ENCODE data around the gene RPRM.

Gene RPRM

GRCh38 chr2:153470867-153471266, 7.7 kb downstream of the RPRM start:
- no peak for DNase-seq (ENCODE audit: extremely low read depth, insufficient read length)
- no peak overlapping the region for H3K4me3 ChIP-seq (replicated peaks; ENCODE audit: low read depth, low read length)
- H3K27me3 ChIP-seq (replicated peaks; ENCODE audit: control insufficient read depth, insufficient read depth, low read length), result no peaks in the 10 kb centered on the region
- TF ChIP-seq CTCF (IDR thresholded peaks at IDR 0.05; ENCODE audit: insufficient read depth, low read length, poor library complexity, severe bottlenecking), result no peak
- no peaks in the 10 kb centered on the region for H3K36me3 ChIP-seq (ENCODE audit: control insufficient read depth, insufficient read depth, low read length)

- no peak for TF ChIP-seq CTCF (IDR thresholded peaks at IDR 0.05; ENCODE audit: insufficient read depth, low read length, poor library complexity, severe bottlenecking)
These were observed 14.2 kb downstream of the RPRM start for GRCh38 chr2:153464395-153464794.

DNA sequence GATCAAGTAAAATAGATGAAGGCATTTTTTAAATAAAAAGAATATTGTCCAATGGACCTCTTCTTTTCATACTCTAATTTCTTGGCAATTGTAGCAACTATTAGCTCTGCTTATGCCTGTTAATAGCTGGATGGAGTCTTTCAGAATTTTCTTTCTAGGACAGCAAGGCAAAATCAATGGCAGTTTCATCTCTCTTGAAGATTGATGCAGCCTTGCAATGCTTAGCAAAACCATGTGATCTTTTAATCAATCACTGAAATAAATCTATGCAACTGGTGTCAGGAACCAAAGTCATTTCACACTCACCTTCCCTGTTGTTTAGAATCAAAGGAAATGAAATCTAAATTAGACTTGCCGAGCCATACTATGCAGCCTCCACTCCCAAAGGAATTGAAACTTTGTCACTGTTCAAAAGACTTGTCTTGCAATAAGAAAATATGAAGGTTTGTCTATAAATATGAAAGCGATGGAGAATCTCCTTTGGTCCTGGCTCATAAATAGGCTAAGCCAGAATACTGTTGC, 16.2 kb downstream of the RPRM start:
- no peaks in the 10 kb centered on the region for H3K27me3 ChIP-seq (replicated peaks; ENCODE audit: control insufficient read depth, insufficient read depth, low read length)

More at GRCh38 chr2:153464395-153464794, 14.2 kb downstream of the RPRM start:
- no peaks in the 10 kb centered on the region for H3K27me3 ChIP-seq (replicated peaks; ENCODE audit: control insufficient read depth, insufficient read depth, low read length)
- DNase-seq (ENCODE audit: extremely low read depth, insufficient read length), result no peak
- no peak overlapping the region for H3K4me3 ChIP-seq (replicated peaks; ENCODE audit: low read depth, low read length)
- H3K36me3 ChIP-seq (ENCODE audit: control insufficient read depth, insufficient read depth, low read length), result no peaks in the 10 kb centered on the region

DNA sequence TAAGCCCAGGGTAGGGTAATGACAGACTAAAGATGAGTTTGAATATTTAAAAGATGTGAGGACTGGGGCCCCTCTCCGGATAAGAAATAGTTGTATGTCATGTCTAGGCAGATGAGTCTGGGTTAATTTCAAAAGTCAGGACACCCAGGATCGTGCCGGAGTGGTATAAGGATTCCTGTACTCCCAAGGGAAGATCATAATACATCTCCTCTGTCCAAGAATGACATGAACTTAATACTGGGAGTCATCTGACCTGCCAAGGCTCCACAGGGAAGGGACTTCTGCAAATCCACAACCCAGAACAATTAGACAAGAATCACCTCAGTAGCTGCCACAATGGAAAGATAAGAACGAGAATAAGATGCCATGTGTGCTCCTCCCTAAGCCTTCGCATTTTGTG, 17.1 kb downstream of the RPRM start:
- no peak for TF ChIP-seq CTCF (IDR thresholded peaks at IDR 0.05; ENCODE audit: insufficient read depth, low read length, poor library complexity, severe bottlenecking)
- no peak overlapping the region for H3K4me3 ChIP-seq (replicated peaks; ENCODE audit: low read depth, low read length)
- H3K36me3 ChIP-seq (ENCODE audit: control insufficient read depth, insufficient read depth, low read length), result no peaks in the 10 kb centered on the region
- no peak for DNase-seq (ENCODE audit: extremely low read depth, insufficient read length)
- H3K27me3 ChIP-seq (replicated peaks; ENCODE audit: control insufficient read depth, insufficient read depth, low read length), result no peaks in the 10 kb centered on the region

More for the DNA sequence above, 16.2 kb downstream of the RPRM start:
- TF ChIP-seq CTCF (IDR thresholded peaks at IDR 0.05; ENCODE audit: insufficient read depth, low read length, poor library complexity, severe bottlenecking), result no peak
- H3K4me3 ChIP-seq (replicated peaks; ENCODE audit: low read depth, low read length), result no peak overlapping the region
- H3K36me3 ChIP-seq (ENCODE audit: control insufficient read depth, insufficient read depth, low read length), result no peaks in the 10 kb centered on the region
- DNase-seq (ENCODE audit: extremely low read depth, insufficient read length), result no peak

- Histone ChIP-seq H3K27me3 (replicated peaks; ENCODE audit: control insufficient read depth, insufficient read depth, low read length) (no peaks in the 10 kb centered on the region), H3K4me3 (replicated peaks; ENCODE audit: low read depth, low read length) (no peak overlapping the region), H3K36me3 (ENCODE audit: control insufficient read depth, insufficient read depth, low read length) (no peaks in the 10 kb centered on the region)
- DNase-seq (ENCODE audit: extremely low read depth, insufficient read length), result no peak
- no peak for TF ChIP-seq CTCF (IDR thresholded peaks at IDR 0.05; ENCODE audit: insufficient read depth, low read length, poor library complexity, severe bottlenecking)
These were observed 22.7 kb downstream of the RPRM start for GRCh38 chr2:153455861-153456260.

GRCh38 chr2:153455403-153455802, 23.2 kb downstream of the RPRM start:
- Histone ChIP-seq H3K27me3 (replicated peaks; ENCODE audit: control insufficient read depth, insufficient read depth, low read length) (no peaks in the 10 kb centered on the region), H3K4me3 (replicated peaks; ENCODE audit: low read depth, low read length) (no peak overlapping the region), H3K36me3 (ENCODE audit: control insufficient read depth, insufficient read depth, low read length) (no peaks in the 10 kb centered on the region)
- DNase-seq (ENCODE audit: extremely low read depth, insufficient read length), result no peak
- no peak for TF ChIP-seq CTCF (IDR thresholded peaks at IDR 0.05; ENCODE audit: insufficient read depth, low read length, poor library complexity, severe bottlenecking)
